8988T (cell line): ENCODE data around the gene CLK1.
"Not testable (repeated sequence)": the region's sequence is repeated elsewhere in the genome, so short reads cannot be mapped to it uniquely, and the experiment has no call there.

Source experiments
- DNase-seq: peaks from one replicate; pipeline ENCODE4 v3.0.0; 2011

CLK1 gene

DNA sequence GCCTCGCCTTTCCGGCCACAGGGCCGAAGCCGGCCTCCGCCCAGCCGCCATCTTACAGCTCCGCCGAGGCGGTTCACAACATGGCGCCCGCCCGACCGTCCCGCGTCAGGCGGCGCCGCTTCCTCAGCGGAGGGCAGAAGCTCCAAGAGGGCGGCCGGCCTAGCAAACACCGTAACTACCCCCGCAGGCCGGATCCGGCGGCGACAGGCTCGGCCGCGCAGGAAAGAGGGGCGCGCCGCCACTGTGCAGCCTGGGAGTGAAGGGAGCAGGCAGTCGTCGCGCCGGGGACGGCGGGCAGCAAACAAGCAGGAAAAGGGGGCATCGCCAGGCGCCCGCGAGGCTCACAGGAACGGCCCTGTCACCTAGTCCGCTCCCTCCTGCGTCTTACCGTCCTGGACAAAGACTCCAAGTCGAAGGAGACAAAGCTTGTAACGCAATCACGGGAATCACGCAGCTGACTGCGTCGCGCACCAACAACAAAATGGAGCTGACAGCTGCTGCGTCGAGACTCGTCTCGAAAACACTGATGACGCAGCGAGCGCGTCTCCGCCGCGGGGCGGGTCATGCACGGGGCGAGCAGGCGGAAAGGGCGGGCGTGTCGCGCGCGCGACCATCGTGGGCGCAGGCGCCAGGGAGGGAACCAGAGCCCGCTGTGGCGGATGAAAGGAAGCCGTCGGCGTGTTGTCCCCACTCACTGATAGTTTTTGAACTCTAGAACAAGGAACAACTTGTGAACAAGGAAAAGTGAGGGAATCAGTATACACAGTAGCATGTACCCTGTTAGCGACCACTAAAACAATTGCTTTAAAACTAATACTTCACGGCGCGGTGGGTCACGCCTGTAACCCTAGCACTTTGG lies at the start of gene CLK1:
CLK1 (minus strand) TSS at position 483 of the 859 bp plus-strand sequence. CDS start 2,796 bp downstream, outside the sequence.
- DNase-seq, result peak; percentile 77

DNA sequence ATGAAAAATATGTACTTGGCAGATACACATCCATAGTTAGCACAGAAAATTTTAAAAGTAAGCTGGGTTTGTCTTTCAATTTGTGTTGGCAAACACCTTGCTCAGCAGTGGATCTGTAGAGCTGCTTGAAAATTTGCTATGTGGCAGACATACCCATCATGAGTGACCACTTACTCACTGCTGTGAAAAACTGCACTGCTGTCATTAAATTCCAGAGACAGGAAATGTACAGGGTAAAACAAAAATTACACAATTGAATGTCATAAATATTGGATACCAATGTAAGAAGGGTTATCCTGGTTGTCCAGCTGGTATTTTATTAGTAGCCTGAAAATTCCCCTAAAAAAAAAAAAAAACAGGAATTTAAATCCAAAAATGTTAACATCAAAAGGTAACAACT lies 49.2 kb upstream of the CLK1 start:
- peak; percentile 18 for DNase-seq

DNA sequence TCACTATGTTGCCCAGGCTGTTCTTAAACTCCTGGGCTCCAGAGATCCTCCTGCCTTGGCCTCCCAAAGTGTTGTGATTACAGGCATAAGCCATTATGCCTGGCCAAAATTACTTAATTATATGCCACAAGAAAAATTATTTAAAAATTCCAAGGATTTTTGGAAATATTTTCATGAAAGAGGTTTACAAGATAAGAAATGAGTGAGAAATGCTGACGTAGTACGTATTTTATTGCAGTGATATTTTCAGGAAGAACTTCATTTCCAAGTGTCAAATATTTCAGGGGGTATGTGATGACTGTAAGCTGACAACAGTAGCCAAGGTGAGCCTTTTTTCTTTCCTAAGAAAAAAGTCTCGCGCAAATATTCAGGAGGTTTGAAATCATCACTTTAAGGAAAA lies 45.5 kb upstream of the CLK1 start:
- DNase-seq, result no peak

- peak; percentile 33 for DNase-seq
These were observed 41.3 kb upstream of the CLK1 start for GRCh38 chr2:200905618-200906296.

- DNase-seq, result peak; percentile 48
These were observed 37.1 kb upstream of the CLK1 start for GRCh38 chr2:200901459-200902072.

DNA sequence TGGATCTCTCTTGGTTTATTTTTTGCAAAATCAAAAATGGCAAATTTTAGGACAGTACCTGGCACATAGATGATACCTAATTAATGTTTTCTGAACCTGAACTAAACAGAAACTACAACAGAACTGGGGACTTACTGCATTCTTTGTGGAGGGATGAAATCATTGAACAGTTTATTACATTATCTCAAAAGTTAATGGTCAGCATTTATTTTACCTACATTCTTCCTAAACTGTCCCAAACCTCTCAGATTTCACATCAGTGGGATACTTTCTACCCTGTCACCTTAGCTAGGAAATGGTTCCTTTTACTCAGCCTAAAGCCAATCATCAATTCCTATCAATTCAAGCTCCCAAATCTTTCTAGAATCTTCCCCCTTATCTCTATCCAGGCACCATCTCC lies 35.0 kb upstream of the CLK1 start:
- DNase-seq, result no peak

GRCh38 chr2:200888704-200889625 lies 24.5 kb upstream of the CLK1 start, which contains the start of the genes NIF3L1 and PPIL3:
Gene NIF3L1, plus strand, starts transcription at chr2:200889371. Its CDS starts 2,573 bp downstream, at chr2:200891944.
Gene PPIL3, minus strand, starts transcription at chr2:200889077. Its CDS starts 1,462 bp downstream, at chr2:200887615.
- peak; percentile 37 for DNase-seq

GRCh38 chr2:200881715-200882249 lies 17.3 kb upstream of the CLK1 start:
- not testable (repeated sequence) for DNase-seq

DNA sequence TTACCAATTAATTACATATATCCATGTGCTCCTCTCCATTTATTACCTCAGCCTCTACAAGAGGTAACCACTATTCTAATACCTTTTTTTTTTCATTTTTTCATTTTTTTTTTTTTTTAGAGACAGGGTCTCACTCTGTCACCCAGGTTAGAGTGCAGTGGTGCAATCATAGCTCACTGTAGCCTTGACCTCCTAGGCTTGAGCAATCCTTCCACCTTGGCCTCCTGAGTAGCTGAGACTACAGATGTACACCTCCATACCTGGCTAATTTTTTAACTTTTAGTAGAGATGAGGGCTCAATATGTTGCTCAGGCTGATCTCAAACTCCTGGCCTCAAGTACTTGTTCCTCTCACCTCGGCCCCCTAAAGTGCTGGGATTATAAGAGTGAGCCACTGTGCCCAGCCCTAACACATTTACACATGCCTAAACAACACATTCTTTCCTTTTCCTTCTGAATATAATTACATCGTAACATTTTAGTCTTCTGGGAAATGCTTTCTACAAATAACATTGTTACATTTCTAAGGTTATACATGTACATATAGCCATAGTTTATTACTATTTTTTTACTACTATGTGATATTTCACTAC lies 13.9 kb upstream of the CLK1 start:
- no peak for DNase-seq

- DNase-seq, result no peak
These were observed 13.0 kb upstream of the CLK1 start for GRCh38 chr2:200877443-200877842.

DNA sequence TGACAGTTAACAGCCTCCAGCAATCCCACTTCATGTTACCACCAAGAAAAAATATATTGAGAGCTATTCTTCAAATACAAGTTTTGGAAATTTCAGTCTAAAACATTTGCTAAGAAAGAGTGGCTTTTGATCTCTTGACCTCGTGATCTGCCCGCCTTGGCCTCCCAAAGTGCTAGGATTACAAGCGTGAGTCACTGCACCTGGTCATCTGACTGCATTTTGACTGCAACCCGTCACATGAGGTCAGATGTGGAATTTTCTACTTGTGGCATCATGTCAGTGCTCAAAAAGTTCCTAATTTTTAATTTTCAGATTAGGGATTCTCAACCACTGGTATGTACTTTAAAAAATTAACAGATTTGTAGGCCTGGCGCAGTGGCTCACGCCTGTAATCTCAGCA lies 9.1 kb upstream of the CLK1 start:
- DNase-seq, result no peak

DNA sequence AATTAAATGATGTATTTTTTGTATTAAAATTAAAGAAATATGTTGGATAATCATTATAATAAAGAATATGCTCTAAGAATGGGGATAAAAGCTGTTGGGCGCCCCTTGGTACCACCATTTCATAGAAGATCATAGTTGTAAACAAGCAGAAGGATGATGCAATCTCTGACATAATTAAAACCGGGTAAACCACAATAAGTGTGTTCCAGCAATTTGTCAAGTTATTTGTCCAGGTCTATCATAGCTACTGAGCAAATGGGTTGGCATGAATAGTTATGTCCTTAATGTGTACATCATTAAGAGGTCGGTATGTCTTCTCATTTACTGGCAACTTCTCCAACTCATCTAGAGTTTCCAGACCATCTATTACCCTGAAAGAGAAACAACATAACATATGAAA lies 6.7 kb upstream of the CLK1 start:
- no peak for DNase-seq

- no peak for DNase-seq
These were observed 4.6 kb upstream of the CLK1 start for GRCh38 chr2:200869014-200869413.

DNA sequence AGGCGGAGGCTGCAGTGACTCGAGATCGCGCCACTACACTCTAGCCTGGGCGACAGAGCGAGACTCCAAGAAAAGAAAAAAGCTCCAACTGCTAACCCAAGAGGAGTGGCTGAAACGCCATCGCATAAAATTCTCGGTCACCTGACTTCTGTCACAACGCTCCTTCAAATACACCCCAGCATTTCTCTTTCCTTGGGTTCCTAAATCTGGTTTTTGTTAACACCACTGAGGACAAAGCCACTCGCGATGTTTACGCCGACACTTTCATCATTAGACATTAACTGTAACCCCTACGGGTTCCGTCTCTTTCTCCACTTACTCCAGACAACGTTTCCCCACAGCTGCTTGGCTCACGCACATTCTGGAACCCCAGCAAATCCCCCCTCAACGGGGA lies 679 bp downstream of the CLK1 start:
- no peak for DNase-seq

- DNase-seq, result no peak
These were observed 1.9 kb downstream of the CLK1 start for GRCh38 chr2:200862532-200863000.

- no peak for DNase-seq
These were observed 2.8 kb downstream of the CLK1 start for GRCh38 chr2:200861617-200862155.

DNA sequence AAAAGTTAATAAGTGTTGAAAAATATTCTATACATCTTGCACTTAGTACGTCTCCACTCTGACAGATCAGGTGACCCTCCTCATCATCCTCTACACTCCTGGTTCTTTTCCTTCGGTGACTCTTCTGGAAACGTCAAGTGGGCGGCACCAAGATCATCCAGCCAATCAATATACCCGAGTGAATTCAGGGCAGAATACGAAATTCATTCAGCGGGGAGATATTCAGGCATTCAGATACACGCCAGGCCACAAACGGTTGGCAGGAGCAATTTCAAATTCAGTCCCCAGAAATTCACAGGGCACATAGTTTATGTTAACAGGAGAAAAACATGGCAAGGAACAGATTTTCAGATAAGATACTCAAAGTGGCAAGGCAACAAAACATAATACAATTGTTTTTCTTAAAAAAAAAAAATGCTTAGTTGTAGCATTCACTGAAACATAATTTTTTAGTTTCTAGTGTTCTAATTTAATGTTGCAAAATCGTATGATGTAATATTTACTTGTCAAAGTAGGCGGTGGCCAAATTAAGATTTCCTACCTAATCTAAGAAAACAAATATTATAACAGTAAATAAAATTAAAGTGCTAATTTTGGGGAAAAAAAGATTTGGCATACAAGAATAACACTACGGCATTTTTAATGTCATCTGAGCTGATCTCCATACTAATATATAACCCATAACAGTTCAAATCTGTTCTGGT lies 4.2 kb downstream of the CLK1 start:
- DNase-seq, result no peak

GRCh38 chr2:200856806-200857205 lies 7.7 kb downstream of the CLK1 start:
- DNase-seq, result no peak

DNA sequence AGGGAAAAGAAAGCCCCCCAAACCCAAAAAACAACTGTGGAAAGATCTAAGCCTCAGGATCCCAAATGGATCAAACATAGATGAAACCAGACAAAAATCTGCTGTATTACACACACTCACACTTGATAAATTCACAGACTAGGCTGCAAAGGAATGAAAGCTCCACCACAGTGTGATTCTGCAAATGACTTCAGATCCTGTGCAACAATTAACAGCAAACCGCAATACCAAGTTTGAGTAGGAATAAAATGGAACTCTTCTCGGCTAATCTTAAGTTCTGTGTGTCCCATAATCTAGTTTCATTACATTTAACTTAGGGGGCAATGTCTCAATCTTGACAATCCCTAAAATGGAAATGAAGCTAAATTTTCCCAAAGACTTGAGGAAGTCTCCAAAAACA lies 11.9 kb downstream of the CLK1 start:
- DNase-seq, result no peak

- DNase-seq, result no peak
These were observed 12.8 kb downstream of the CLK1 start for GRCh38 chr2:200851398-200852248.
